Right lung (tissue), 5 donors: ENCODE data around the gene MMP17. TPM values are rescaled to one million over a fixed set of nuclear protein-coding genes. Genes with fewer than 3 reads are reported as not detected.
"Not testable (repeated sequence)": the region's sequence is repeated elsewhere in the genome, so short reads cannot be mapped to it uniquely, and the experiment has no call there.

Experiments used
- DNase-seq, 2 donors: peaks; one replicate each; pipeline ENCODE4 v3.0.0-alpha.2; 2013
- polyA plus RNA-seq, 5 donors: library from polyadenylated mRNA; unstranded; fragments of 120-200 nt; gene quantifications; one replicate each; pipeline versions ENCODE4 v1.2.1 to v1.2.3, GENCODE V29; 2013; ENCODE audit warnings: inconsistent platforms in 1 of 5, low replicate concordance in 1 of 5; ENCODE audit not compliant: insufficient read length in 5 of 5, insufficient read depth in 1 of 5

The MMP17 gene
- polyA plus RNA-seq, 5 donors = 1.9 to 4.2 (median 2.5) TPM

DNA sequence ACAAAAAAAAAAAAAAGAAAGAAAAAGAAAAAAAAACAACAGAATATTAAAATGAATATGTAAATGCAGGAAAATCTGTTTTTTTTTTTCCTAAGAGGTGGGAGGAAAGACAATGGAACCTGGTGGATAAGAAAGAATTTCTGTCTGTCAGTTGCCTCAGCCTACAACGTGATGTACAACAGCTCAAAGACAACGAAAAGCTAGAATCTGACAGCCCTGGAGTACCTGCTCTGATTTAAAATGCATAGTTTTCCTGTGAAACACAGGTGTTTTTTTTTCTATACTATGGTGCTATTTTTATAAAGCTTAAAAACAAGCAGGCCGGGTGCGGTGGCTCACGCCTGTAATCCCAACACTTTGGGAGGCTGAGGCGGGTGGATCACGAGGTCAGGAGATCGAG, 36.3 kb downstream of the MMP17 start:
- DNase-seq = no peak

DNA sequence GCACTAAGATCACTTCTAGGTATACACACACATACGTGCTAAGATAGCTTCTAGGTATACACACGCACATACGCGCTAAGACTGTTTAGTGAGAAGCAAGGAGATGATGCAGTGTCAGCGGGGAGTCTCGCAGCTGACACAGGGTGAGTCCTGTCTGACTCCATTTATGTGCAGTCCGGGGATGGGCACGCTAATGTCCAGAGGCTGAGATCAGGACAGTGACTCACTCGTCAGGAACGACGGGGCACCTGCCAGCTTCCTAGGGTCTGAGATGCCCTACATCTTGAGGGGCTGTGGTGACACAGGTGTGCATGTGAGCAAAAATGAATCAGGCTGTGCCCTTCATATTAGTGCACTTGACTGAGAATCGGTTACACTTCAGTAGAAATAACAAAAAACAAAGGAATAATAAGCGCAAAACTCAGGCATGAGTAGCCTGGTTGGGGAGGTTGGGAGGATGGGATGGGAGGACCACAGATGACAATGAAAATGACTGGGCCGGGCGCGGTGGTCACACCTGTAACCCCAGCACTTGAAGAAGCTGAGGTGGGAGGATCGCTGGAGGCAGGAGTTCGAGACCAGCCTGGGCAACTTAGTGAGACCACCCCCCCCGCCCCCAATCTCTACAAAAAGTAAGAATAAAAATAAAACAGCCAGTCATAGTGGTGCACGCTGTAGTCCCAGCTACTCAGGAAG, 37.1 kb downstream of the MMP17 start:
- DNase-seq = no peak

DNA sequence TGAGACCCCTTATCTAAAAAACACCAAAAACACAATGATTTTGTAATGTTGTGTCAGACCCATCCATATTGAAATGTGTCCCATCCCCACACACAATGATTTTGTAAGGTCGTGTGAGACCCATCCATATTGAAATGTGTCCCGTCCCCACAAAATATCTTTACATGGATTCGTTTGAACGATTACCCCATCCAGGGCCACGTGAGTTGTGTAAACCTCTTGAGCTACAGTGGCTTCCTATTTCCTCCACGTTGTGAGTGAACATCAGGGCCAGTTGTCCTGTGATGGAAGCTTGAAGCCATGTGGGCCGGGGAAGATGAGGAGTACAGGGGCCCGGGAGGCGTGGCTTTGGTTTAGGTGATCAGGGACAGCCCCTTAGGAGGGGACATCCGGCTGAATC, 39.3 kb downstream of the MMP17 start:
- DNase-seq = no peak

DNA sequence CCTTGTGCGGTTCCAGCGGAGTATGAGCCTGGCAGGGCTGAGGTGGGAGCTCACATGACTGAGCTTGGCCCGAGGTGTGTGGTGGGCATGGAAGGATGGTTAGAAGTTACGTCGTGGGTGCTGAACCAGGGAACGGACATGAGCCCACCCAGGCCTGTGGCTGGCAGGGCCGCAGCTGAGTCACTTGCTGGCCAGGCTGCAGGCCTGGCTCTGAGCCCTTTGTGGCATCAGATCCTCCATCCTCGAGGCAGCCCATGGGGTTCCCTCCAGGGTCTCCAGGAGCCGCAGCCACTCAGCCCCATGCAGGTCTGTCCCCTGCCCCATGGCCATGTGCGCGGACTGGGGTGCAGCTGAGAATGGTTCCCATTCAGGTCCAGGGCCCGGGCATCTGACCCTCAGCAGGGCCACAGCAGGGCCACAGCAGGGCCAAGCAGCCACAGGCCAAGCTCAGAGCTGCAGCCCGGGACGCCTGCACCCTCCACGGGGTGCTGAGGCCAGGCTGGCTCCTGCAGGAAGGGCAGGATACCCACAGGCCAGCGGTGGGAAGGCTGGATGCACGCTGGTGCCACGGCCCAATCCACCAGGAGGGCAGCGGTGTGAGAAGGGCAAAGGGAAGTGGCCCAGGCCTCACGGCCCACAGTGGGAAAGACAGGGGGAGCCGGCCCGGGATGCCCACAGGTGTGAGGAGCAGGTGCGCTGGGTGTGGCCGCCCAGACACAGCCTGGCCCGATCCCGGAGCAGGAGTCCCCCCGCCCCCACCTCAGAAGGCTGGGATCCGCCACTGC, 39.9 kb downstream of the MMP17 start:
- DNase-seq = no peak

DNA sequence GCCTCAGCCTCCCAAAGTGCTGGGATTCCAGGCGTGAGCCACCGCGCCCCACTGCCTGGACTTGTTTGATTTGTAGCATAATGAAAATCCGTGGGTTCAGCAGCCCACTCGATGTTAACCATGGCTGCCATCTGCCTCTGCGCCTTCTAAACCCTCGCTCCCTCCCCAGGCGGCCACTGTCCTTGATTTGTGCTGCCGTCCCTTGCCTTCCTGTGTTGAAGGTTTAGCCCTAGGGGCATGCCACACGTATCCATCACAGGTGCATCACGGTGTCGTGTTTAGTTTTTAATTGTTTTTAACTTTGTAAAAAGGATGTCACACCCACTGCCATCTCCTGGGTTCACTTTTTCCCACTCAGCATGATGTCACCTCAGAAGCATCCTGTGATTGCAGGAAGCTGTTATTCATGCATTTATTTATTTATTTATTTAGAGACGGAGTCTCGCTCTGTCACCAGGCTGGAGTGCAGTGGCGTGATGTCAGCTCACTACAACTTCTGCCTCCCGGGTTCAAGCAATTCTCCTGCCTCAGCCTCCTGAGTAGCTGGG, 41.8 kb downstream of the MMP17 start:
- no peak for DNase-seq

DNA sequence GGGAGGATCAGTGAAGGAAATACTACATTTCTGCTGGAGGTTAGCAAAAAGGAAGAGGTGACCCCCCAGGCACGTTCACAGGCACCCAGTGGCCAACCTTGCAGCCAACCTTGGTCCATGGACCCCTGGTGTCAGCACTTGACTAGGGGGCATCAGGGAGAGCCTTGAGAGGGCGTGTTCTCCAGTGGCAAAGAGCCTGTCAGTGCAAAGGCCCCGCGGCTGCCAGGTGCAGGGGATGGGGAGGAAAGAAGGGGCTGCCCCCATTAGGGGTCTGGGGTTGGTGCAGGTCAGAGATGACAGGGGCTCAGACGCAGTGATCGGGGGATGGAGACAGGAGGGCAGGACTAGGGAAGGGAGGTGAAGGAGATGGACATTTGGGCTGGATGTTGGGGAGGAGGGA, 43.5 kb downstream of the MMP17 start:
- DNase-seq = no peak

DNA sequence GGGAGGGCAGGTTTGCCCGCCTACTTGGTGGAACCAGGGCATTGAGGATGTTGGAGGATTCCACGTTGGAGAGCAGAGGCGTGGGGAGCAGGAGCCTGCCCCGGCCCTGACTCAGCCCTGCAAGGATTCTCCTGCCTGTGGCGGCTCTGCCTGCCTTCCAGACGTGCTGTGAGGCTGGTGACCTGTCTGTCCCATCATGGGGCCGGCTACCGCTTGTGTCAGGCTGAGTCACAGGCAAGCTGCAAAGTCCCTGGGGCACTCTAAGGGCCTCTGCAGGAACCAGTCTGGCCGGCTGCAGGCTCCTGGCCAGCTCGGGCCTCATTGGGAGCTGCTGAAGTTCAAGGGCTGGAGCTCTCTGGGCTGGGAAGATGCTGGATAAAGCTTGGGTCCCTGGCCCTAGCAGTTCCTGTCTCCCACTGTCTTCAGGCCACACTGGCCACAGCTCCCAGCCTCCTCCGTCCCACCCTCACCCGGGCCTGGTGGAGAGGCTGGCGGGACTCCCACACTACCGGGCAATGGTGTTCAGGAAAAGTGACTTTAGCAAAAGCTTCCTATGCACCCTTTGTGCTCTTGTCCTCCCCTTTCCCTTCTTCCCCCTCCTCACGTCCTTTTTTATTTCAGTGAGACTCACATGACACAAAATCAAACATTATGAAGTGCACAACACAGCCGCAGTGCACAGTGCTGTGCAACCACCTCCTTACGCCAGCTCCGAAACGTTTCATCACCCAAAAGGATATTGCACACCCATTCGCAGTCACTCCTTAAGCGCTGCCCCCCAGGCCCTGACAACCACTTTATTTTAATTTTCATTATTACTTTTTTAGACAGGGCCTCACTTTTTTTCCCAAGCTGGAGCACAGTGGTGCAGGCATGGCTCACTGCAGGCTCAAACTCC, 44.2 kb downstream of the MMP17 start:
- no peak for DNase-seq

DNA sequence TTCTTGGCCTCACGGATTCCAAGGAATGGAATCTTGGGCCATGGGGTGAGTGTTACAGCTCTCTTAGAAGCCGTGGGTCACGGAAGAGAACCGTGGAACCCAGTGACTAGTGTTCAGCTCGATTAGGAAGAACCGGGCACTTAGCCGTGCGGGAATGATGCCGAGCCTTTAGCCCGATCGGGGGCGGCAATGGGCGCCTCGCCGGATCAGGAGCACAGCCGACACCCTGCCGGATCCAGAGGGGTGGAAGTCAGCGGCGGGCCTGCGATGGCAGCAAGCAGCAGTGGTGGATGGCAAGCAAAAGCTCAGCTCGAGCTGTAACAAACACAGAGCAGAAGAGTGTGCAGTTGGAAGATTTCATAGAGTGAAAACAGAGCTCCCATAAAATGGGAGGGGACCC, 45.1 kb downstream of the MMP17 start:
- no peak for DNase-seq

DNA sequence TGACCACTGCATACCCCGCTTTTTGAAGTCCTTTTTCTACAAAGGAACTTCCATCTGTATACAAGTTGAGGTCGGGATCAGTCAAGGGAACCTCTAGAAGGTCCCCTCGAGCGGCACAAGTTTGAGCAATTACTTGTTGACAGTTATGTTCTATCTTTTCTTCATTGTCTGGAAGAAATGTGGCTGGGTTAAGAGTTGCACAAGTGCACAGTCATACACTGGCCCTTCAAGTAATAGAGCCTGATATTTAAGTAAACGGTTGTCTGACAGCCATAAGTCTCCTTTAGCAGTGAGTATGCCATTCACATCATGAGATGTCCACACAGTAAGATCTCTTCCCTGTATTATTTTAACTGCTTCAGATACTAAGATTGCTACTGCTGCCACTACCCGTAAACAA, 46.8 kb downstream of the MMP17 start:
- not testable (repeated sequence) for DNase-seq

DNA sequence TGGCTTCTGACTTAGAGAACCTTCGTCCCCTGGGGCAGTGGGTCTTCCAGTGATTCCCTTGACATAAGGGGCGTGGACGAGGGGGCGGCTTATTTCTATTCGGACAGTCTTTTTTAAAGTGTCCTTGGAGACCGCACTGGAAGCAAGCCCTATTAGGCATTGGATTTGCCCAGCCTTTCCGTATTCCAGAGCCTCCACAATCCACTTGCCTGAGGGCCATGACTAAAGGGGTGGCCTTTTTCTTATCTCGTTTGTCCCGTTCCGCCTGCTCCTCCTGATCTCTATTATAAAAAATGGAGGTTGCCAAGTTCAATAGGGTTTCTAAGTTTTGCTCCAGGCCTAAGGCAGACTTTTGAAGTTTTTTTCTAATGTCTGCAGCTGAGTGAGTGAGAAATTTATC, 49.0 kb downstream of the MMP17 start:
- DNase-seq = not testable (repeated sequence)

DNA sequence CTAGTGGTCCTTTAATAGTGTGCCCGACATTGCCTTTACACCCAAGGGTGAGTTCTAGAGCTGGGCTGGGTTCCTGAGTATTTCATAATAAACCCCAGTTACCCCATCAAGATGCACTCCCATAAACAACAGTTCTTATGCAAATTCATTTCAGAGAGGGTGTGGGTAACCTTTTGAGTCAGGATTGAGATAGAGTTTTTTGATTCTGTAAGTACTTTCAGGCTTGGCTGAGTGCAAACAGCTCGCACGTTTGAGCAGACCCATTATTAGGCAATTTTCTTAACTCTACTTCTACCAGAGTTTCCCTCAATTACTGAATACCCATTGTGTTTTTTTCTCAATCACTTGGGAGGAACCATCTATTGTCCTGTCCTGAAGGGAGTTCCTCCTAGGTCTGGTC, 50.2 kb downstream of the MMP17 start:
- not testable (repeated sequence) for DNase-seq

DNA sequence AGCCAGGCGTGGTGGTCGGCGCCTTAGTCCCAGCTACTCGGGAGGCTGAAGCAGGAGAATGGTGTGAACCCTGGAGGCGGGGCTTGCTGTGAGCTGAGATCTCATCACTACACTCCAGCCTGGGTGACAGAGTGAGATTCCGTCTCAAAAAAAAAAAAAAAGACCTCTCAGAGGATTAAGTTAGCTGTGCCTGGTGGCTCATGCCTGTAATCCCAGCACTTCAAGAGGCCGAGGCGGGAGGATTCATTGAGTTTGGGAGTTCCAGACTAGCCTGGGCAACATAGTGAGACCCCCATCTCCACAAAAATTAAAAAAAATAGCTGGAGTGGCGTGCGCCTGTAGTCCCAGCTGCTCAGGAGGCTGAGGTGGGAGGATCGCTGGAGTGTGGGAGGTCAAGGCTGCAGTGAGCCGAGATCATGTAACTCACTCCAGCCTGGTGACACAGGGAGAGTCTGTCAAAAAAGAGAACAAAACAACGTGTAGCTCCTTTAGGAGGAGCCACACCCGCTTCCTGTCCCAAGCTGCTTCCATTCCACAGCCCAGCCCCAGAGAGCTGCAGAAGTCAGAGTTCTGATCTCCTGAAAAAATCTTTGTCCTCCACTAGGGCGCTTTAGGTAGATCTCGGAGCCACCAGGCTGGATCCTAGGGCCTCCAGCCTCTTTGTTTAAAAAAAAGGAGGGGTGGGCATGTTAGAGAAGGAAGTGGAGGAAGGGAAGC, 54.8 kb downstream of the MMP17 start:
- no peak for DNase-seq

DNA sequence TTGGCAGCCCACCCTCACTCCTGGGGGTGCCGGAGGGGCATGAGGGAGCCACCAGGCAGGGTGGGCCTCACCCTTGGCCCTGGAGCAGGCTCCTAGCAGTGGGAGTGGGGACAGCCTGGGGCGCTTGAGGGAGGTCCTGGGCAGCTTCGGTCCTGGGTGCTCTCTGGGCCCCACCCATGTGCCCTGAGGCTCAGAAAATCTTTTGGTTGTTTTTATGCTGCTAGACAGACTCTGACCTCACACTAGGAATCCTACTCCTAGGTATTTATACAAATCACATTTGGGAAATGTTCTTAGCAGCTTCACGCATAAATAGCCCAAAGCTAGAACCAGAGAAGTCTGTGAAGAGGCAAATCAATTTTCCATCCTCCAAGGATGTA, 55.3 kb downstream of the MMP17 start:
- DNase-seq = no peak

DNA sequence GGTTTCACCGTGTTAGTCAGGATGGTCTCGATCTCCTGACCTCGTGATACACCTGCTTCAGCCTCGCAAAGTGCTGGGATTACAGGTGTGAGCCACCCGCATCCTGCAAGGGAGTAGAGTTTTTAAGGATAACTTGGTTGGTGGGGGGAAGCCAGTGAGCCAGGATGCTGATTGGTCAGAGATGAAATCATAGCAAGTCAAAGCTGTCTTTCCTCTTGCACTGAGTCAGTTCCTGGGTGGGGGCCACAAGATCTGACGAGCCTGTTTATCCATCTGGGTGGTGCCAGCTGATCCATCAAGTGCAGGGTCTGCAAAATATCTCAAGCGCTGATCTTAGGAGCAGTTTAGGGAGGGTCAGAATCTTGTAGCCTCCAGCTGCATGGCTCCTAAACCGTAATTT, 56.9 kb downstream of the MMP17 start:
- not testable (repeated sequence) for DNase-seq

DNA sequence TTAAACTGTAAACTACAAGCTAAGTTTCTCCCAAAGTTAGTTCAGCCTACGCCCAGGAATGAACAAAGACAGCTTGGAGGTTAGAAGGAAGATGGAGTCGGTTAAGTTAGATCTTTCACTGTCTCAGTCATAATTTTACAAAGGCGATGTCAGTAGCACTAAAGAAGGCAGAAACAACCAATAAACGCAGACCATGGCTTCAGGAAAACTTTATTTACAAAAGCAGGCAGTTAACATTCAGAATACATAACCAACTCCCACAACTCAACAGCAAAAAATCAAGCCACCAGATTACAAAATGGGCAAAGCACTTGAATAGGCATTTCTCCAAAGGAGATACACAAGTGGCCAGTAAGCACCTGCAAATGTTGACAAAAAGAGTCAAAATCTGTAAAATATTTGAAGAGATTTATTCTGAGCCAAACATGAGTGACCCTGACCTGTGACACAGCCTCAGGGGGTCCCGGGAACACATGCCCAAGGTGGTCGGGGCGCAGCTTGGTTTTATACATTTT, 57.4 kb downstream of the MMP17 start:
- DNase-seq = no peak

DNA sequence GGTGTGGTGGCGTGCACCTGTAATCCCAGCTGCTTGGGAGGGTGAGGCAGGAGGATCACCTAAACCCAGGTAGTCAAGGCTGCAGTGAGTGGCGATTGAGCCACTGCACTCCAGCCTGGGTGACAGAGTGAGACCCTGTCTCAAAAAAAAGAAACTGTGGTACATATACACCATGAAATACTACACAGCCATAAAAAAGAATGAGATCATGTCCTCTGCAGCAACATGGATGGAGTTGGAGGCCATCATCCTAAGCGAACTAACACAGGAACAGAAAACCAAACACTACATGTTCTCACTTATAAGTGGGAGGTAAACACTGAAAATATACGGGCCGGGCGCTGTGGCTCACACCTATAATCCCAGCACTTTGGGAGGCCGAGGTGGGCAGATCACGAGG, 63.5 kb downstream of the MMP17 start:
- DNase-seq = not testable (repeated sequence)

DNA sequence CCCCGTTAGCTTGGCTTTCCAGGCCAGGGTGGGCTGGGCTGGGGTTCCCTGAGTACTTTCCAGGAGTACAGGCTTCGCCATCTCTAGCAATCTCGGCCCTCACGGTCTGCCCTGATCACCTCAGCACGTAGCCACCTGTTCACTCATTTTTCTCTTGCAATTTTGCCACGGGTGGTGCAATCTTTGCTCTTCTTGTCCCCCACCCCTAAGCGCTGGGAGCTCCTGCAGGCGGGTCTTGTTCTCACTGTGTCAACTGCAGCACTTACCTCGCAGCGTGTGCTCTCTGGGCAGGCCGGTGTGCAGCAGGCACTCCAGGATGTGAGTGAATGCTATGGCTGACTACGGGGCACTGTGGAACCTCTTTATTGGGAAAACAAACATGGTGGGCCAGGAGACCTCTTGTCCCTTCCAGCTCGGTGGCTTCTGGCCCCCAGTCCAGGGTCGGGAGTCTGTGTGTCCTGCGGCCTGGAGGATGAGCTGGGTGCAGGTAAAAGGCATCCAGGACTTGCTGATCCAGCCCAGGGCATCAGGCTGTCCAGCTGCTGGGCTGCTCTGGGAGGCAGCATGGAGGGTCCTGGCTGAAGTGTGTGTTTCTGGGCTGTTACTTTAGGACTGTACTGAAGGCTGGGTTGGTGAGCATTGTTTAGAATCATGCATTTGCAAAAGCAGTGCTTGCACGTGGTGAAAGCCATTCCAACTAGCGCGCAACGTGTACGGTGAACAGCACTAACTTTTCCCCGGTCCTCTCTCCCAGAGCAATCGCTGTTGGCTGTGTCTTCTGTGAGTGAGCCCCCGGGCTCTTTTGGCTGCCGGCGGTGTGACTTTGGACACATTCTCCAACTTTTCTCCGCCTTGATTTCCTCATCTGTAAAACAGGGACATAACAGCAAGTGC, 64.8 kb downstream of the MMP17 start:
- DNase-seq = no peak

DNA sequence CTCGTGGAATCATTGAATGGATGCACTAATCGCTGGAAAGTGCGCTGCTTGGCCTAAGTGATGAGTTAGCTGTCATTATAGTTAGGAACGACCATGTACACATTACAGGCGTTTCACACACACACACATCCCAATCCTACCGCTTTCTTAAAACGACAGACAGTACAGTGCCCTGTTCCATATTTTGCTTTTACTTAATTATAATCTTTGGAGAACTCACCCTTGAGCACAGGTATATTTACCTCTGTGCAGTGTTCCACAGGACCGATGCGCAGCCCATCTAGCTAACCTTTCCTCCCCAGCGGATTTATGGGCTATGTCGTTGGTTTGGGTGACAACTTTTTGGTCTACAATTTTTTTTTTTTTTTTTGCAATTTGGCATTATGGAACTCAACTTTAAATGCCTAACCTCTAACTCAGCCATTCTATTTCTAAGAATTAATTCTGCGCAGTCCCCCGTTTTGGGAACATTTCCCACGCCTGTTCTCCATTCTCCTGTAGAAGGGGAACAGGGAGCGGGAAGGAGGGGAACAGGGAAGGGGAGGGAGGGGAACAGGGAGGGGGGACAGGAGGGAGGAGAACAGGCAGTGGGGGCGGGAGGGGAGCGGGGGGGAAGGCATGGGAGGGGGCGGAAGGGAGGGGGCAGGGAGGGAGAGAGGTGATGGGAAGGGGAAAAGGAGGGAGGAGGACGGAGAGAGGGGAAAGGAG, 65.6 kb downstream of the MMP17 start:
- DNase-seq = no peak

DNA sequence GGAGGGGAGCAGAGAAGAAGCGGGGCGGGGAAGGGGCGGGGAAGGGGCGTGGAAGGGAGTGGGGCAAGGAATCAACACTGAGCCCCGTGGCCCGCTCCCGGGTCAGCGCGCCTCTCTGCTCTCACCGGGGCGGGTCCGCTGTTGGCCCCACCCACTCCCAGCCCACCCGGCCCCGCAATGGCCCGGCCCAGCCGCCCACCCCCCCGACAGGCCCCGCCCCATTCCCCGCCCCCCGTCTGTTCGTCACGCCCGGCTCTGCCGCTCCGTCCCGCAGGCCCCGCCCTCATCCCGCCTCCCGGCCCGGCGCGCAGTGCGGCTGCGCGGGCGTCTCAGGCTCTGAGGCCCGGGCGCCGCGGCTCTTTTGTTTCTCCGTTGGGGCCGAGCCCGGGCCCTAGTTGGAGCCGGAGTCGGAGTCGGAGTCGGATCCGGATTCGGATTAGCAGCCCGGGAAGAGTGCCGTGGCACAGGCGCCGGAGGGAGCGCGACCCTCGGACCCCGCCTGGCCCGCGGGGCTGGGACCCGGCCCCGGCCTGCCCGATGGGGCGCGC, 66.2 kb downstream of the MMP17 start, which contains the start of gene ULK1:
ULK1 (plus strand) TSS at position 310 of the 548 bp plus-strand sequence. CDS start 380 bp downstream, outside the sequence.
- peak; percentile 89 to 91 for DNase-seq
